Neural cell (in vitro differentiated cells): ENCODE data around the gene FBXL20. TPM values are rescaled to one million over a fixed set of nuclear protein-coding genes. Genes with fewer than 3 reads are reported as not detected.

ENCODE experiments used
- H2AFZ ChIP-seq: fragments of 200-600, 300-800 bp; sonication (generic), shearing (Covaris generic); 2 replicates; pipeline ENCODE4 v1.6.0; 2014; ENCODE audit warnings: low read depth, mild to moderate bottlenecking, antibody characterized with exemption, low read length, moderate library complexity
- H3F3A ChIP-seq: fragments of 200-600 bp; shearing (Covaris generic); 2 replicates; pipeline ENCODE4 v1.6.1; 2016; ENCODE audit warnings: mild to moderate bottlenecking, moderate library complexity, mixed read lengths, antibody characterized with exemption, low read length; ENCODE audit not compliant: insufficient read depth, poor library complexity, severe bottlenecking
- H3K27ac ChIP-seq: fragments of 200-600, 300-800 bp; sonication (generic), shearing (Covaris generic); 2 replicates; pipeline ENCODE4 v1.5.1; 2014; ENCODE audit warnings: mild to moderate bottlenecking, low read length, moderate library complexity
- H3K27me3 ChIP-seq: fragments of 300-800, 200-600 bp; sonication (generic), shearing (Covaris generic); 2 replicates; pipeline ENCODE4 v1.6.0; 2014; ENCODE audit warnings: mild to moderate bottlenecking, low read depth, low read length, moderate library complexity; ENCODE audit not compliant: insufficient read depth
- H3K36me3 ChIP-seq: fragments of 300-800, 200-600 bp; sonication (generic), shearing (Covaris generic); 2 replicates; pipeline ENCODE4 v1.5.1; 2014; ENCODE audit warnings: mild to moderate bottlenecking, antibody characterized with exemption, low read length, moderate library complexity; ENCODE audit not compliant: insufficient read depth
- H3K4me2 ChIP-seq: fragments of 300-800, 200-600 bp; sonication (generic), shearing (Covaris generic); 2 replicates; pipeline ENCODE4 v1.6.0; 2014; ENCODE audit warnings: mild to moderate bottlenecking, low read length
- H3K4me3 ChIP-seq: fragments of 300-800, 200-600 bp; sonication (generic), shearing (Covaris generic); 2 replicates; pipeline ENCODE4 v1.5.1; 2014; ENCODE audit warnings: mild to moderate bottlenecking, low read length, moderate library complexity
- H3K79me2 ChIP-seq: fragments of 200-600 bp; shearing (Covaris generic); replicated peaks from 2 replicates; pipeline ENCODE4 v1.6.0; 2014; ENCODE audit warnings: mild to moderate bottlenecking, low read length, moderate library complexity; ENCODE audit not compliant: insufficient read depth
- H3K9ac ChIP-seq: fragments of 300-800, 200-600 bp; sonication (generic), shearing (Covaris generic); 2 replicates; pipeline ENCODE4 v1.6.1; 2016; ENCODE audit warnings: mild to moderate bottlenecking, low read length, mixed read lengths
- H3K9me2 ChIP-seq: fragments of 200-600 bp; shearing (Covaris generic); 2 replicates; pipeline ENCODE4 v1.6.1; 2016; ENCODE audit warnings: mild to moderate bottlenecking, low read length, mixed read lengths; ENCODE audit not compliant: insufficient read depth
- H3K9me3 ChIP-seq: fragments of 200-600, 300-800 bp; sonication (generic), shearing (Covaris generic); 2 replicates; pipeline ENCODE4 v1.6.1; 2016; ENCODE audit warnings: mild to moderate bottlenecking, mixed run types, low read length, moderate library complexity, mixed read lengths
- H4K20me1 ChIP-seq: fragments of 200-600 bp; shearing (Covaris generic); 2 replicates; pipeline ENCODE4 v1.6.1; 2016; ENCODE audit warnings: mild to moderate bottlenecking, mixed run types; ENCODE audit not compliant: insufficient read depth
- EP300 ChIP-seq: fragments of 450-650 bp; conservative IDR thresholded peaks from 2 replicates; pipeline ENCODE4 v1.6.1; 2014; ENCODE audit warnings: antibody characterized with exemption, mild to moderate bottlenecking, moderate library complexity; ENCODE audit not compliant: poor library complexity, severe bottlenecking
- EZH2 ChIP-seq: fragments of 200-600, 300-800 bp; shearing (Covaris generic), sonication (generic); IDR thresholded peaks from 2 replicates; pipeline ENCODE4 v1.6.1; 2014; ENCODE audit warnings: antibody characterized with exemption, low read length, borderline replicate concordance, mild to moderate bottlenecking; ENCODE audit not compliant: insufficient read depth, poor library complexity, severe bottlenecking
- MXI1 ChIP-seq: fragments of 450-650 bp; conservative IDR thresholded peaks from 2 replicates; pipeline ENCODE4 v1.6.1; 2014; ENCODE audit warnings: antibody characterized with exemption, mild to moderate bottlenecking; ENCODE audit not compliant: poor library complexity, severe bottlenecking
- POLR2AphosphoS5 ChIP-seq: IDR thresholded peaks from 2 replicates; pipeline ENCODE4 v1.6.1; 2012
- RAD21 ChIP-seq: fragments of 450-650 bp; conservative IDR thresholded peaks from 2 replicates; pipeline ENCODE4 v1.6.1; 2014; ENCODE audit warnings: antibody characterized with exemption, mild to moderate bottlenecking, moderate library complexity
- REST ChIP-seq: IDR thresholded peaks from 2 replicates; pipeline ENCODE4 v1.6.1; 2012; ENCODE audit warnings: borderline replicate concordance
- SMC3 ChIP-seq: fragments of 450-650 bp; conservative IDR thresholded peaks from 2 replicates; pipeline ENCODE4 v1.6.1; 2014; ENCODE audit warnings: antibody characterized with exemption, mild to moderate bottlenecking, moderate library complexity; ENCODE audit not compliant: poor library complexity
- TAF1 ChIP-seq: IDR thresholded peaks from 2 replicates; pipeline ENCODE4 v1.6.1; 2012; ENCODE audit warnings: low read depth
- polyA plus RNA-seq: library from polyadenylated mRNA; depleted of rRNA; stranded (reverse); fragments of >200 nt; gene quantifications from 2 replicates; pipeline ENCODE4 v1.2.3, GENCODE V29; 2014
- TF ChIP-seq, protein P1 (sequence below): fragments of 450-650 bp; IDR thresholded peaks from 2 replicates; pipeline ENCODE4 v1.5.1; 2014; ENCODE audit warnings: antibody characterized with exemption, mild to moderate bottlenecking, moderate library complexity; ENCODE audit not compliant: poor library complexity, severe bottlenecking

The FBXL20 gene
- polyA plus RNA-seq, 1 donor from 2014 or later = 12.0 TPM

DNA sequence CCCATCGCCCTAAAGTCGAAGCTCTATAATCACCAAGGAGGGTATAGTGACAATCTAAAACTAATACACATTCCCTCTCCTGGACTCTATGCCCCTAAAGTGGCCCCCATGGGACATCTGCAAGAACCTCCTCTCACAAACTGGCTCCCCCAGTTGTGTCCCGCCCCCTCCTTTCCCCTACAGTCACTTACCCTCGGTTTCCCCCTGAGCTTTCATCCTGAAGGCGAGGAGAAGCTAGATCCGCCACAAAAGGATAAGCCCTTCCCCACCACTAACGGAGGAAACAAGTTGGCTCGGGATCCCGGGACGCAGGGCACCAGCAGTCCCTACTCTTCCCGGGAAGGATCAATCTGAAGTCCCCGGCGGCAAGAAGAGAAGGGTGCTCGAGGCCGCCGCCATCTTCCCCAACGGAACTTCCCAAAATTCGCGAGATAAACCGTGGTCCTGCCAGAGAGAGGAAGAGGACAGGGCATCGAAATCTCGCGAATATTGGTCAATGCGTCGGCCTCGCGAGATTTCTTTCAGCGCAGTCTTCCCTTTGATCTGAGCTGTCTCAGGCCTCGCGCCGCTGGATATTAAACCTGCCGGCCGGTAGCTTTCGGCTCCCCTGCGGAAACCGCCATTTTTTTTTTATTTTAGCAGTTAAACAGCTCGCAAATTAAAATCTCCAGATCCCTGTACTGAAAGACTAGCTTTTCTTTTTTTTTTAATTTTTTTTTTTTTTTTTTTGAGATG, 49.6 kb upstream of the FBXL20 start, which contains the start of gene MED1:
Gene MED1 (minus strand): TSS at position 417 of the 735 bp plus-strand sequence. CDS start 201 bp downstream, at position 216.
- H3K27ac ChIP-seq = peak within 1 kb of the TSS; percentile 86
- H3K36me3 ChIP-seq = no peaks in the 10 kb centered on the region
- peak; percentile 76 for TF ChIP-seq REST
- no peak for TF ChIP-seq EZH2
- peak; percentile 86 for TF ChIP-seq POLR2AphosphoS5
- TF ChIP-seq TAF1 = peak; percentile 95
- peak; percentile 82 for TF ChIP-seq MXI1
- TF ChIP-seq, protein P1, sequence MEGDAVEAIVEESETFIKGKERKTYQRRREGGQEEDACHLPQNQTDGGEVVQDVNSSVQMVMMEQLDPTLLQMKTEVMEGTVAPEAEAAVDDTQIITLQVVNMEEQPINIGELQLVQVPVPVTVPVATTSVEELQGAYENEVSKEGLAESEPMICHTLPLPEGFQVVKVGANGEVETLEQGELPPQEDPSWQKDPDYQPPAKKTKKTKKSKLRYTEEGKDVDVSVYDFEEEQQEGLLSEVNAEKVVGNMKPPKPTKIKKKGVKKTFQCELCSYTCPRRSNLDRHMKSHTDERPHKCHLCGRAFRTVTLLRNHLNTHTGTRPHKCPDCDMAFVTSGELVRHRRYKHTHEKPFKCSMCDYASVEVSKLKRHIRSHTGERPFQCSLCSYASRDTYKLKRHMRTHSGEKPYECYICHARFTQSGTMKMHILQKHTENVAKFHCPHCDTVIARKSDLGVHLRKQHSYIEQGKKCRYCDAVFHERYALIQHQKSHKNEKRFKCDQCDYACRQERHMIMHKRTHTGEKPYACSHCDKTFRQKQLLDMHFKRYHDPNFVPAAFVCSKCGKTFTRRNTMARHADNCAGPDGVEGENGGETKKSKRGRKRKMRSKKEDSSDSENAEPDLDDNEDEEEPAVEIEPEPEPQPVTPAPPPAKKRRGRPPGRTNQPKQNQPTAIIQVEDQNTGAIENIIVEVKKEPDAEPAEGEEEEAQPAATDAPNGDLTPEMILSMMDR = no peak
- no peaks in the 10 kb centered on the region for H3F3A ChIP-seq
- H3K27me3 ChIP-seq = no peaks in the 10 kb centered on the region
- peak within 1 kb of the TSS; percentile 61 for H3K4me2 ChIP-seq
- no peaks in the 10 kb centered on the region for H3K9me2 ChIP-seq
- no peaks in the 10 kb centered on the region for H3K9me3 ChIP-seq
- H4K20me1 ChIP-seq = no peaks in the 10 kb centered on the region
- peak within 1 kb of the TSS; percentile 87 for H3K9ac ChIP-seq
- H2AFZ ChIP-seq = peak within 1 kb of the TSS; percentile 69
- peak within 1 kb of the TSS; percentile 75 for H3K4me3 ChIP-seq
- H3K79me2 ChIP-seq = peaks cover 23% of the 10 kb centered on the region

DNA sequence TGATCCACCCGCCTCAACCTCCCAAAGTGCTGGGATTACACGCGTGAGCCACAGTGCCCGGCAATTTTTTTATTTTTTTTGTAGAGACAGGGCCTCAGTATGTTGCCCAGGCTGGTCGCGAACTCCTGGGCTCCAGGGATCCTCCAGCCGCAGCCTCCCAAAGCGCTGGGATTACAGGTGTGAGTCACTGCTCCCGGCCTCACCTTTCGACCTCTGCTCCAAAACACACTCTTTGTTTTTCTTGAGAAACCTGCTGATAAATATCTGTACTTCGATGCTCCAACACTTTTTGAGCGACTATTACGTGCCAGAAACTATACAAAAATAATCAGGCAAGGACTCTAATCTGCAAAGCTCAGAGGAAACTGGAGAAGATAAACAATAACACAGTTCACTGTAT, 48.6 kb upstream of the FBXL20 start:
- peaks cover 23% of the 10 kb centered on the region for H3K79me2 ChIP-seq

More for the DNA sequence above, 48.6 kb upstream of the FBXL20 start:
- Histone ChIP-seq H3K9ac (no peak overlapping the region), H3K4me2 (peak overlapping the region; percentile 61), H3K4me3 (peak overlapping the region; percentile 75), H2AFZ (no peak overlapping the region), H3K9me3 (no peaks in the 10 kb centered on the region), H3K36me3 (no peaks in the 10 kb centered on the region), H3K27ac (no peak overlapping the region), H3K9me2 (no peaks in the 10 kb centered on the region), H3K27me3 (no peaks in the 10 kb centered on the region), H4K20me1 (no peaks in the 10 kb centered on the region), H3F3A (no peaks in the 10 kb centered on the region)
- TF ChIP-seq EP300 (no peak), RAD21 (no peak), TAF1 (no peak), SMC3 (no peak), EZH2 (no peak)
